GM23338 (cell line): ENCODE results near the gene DNAJC7. TPM values are rescaled to one million over a fixed set of nuclear protein-coding genes. Genes with fewer than 3 reads are reported as not detected.

Experiments
- ATAC-seq: fragments of 200-7000 bp; cut with Tn5 transposase; 3 replicates; pipeline ENCODE4 v1.9.1; 2020
- DNase-seq: peaks from one replicate; pipeline ENCODE4 v3.0.0-alpha.2; 2015; ENCODE audit warnings: low spot score
- H2AFZ ChIP-seq: fragments of 200-600 bp; sonication (generic); 2 replicates; pipeline ENCODE4 v1.8.0; 2016; ENCODE audit warnings: antibody characterized with exemption, mild to moderate bottlenecking, moderate library complexity
- H3F3A ChIP-seq: fragments of 200-600 bp; sonication (generic); replicated peaks from 2 replicates; pipeline ENCODE4 v1.8.0; 2017; ENCODE audit warnings: antibody characterized with exemption, mixed run types, low read depth
- H3K27ac ChIP-seq: fragments of 200-600 bp; sonication (generic); 2 replicates; pipeline ENCODE4 v1.6.1; 2016; ENCODE audit warnings: low read depth
- H3K27me3 ChIP-seq: fragments of 200-600 bp; sonication (generic); 2 replicates; pipeline ENCODE4 v1.8.0; 2016; ENCODE audit warnings: mild to moderate bottlenecking, mixed run types, moderate library complexity; ENCODE audit not compliant: insufficient read depth
- H3K36me3 ChIP-seq: fragments of 200-600 bp; sonication (generic); 2 replicates; pipeline ENCODE4 v1.8.0; 2016; ENCODE audit warnings: mild to moderate bottlenecking; ENCODE audit not compliant: insufficient read depth
- H3K4me1 ChIP-seq: fragments of 200-600 bp; sonication (generic); 2 replicates; pipeline ENCODE4 v1.8.0; 2016; ENCODE audit warnings: mild to moderate bottlenecking, moderate library complexity; ENCODE audit not compliant: insufficient read depth
- H3K4me2 ChIP-seq: fragments of 200-600 bp; sonication (generic); 2 replicates; pipeline ENCODE4 v1.7.1; 2017; ENCODE audit warnings: mixed run types
- H3K4me3 ChIP-seq: fragments of 200-600 bp; sonication (generic); 2 replicates; pipeline ENCODE4 v1.6.1; 2016; ENCODE audit warnings: mixed run types
- H3K79me2 ChIP-seq: fragments of 200-600 bp; sonication (generic); replicated peaks from 2 replicates; pipeline ENCODE4 v1.8.0; 2017; ENCODE audit warnings: mild to moderate bottlenecking; ENCODE audit not compliant: insufficient read depth
- H3K9me2 ChIP-seq: fragments of 200-600 bp; sonication (generic); 2 replicates; pipeline ENCODE4 v1.8.0; 2017; ENCODE audit not compliant: insufficient read depth
- H4K20me1 ChIP-seq: fragments of 200-600 bp; sonication (generic); replicated peaks from 2 replicates; pipeline ENCODE4 v1.8.0; 2017; ENCODE audit warnings: mild to moderate bottlenecking; ENCODE audit not compliant: insufficient read depth
- H3K27ac Mint-ChIP-seq: 2 replicates; pipeline ENCODE4 v1.8.0; 2020; ENCODE audit warnings: inconsistent platforms, mild to moderate bottlenecking, moderate library complexity, mixed read lengths
- H3K27me3 Mint-ChIP-seq: 3 replicates; pipeline ENCODE4 v1.8.0; 2022; ENCODE audit warnings: low read depth, mild to moderate bottlenecking, moderate library complexity, mixed read lengths, inconsistent platforms; ENCODE audit not compliant: insufficient read depth, poor library complexity
- H3K36me3 Mint-ChIP-seq: 3 replicates; pipeline ENCODE4 v1.8.0; 2021; ENCODE audit warnings: low read depth, mild to moderate bottlenecking, inconsistent platforms, moderate library complexity, mixed read lengths
- H3K4me1 Mint-ChIP-seq: 3 replicates; pipeline ENCODE4 v1.8.0; 2020; ENCODE audit warnings: mild to moderate bottlenecking, inconsistent platforms, mixed read lengths
- H3K4me3 Mint-ChIP-seq: 3 replicates; pipeline ENCODE4 v1.8.0; 2021; ENCODE audit warnings: moderate library complexity, mild to moderate bottlenecking, inconsistent platforms, mixed read lengths
- H3K9me3 Mint-ChIP-seq: 3 replicates; pipeline ENCODE4 v1.8.0; 2020; ENCODE audit warnings: moderate library complexity, mild to moderate bottlenecking, inconsistent platforms, mixed read lengths
- CREB1 ChIP-seq: fragments of 250-450 bp; sonication (Bioruptor Pico); IDR thresholded peaks from 2 replicates; pipeline ENCODE4 v1.5.0; 2020; ENCODE audit warnings: low read depth, mild to moderate bottlenecking, moderate library complexity
- ETS1 ChIP-seq: IDR thresholded peaks from 2 replicates; pipeline ENCODE4 v1.6.1; 2016; ENCODE audit warnings: antibody characterized with exemption
- EZH2 ChIP-seq: fragments of 200-600 bp; sonication (generic); IDR thresholded peaks from one replicate; pipeline ENCODE4 v1.8.0; 2017; ENCODE audit warnings: antibody characterized with exemption, mild to moderate bottlenecking, low read depth; ENCODE audit not compliant: unreplicated experiment
- EZH2phosphoT487 ChIP-seq: fragments of 200-600 bp; sonication (generic); IDR thresholded peaks from one replicate; pipeline ENCODE4 v1.8.1; 2018; ENCODE audit warnings: antibody characterized with exemption; ENCODE audit not compliant: unreplicated experiment
- JUNB ChIP-seq: IDR thresholded peaks from one replicate; pipeline ENCODE4 v1.6.1; 2016; ENCODE audit warnings: antibody characterized with exemption; ENCODE audit not compliant: unreplicated experiment
- NANOG ChIP-seq: IDR thresholded peaks from 2 replicates; pipeline ENCODE4 v1.6.1; 2016; ENCODE audit warnings: antibody characterized with exemption, borderline replicate concordance
- POLR2AphosphoS5 ChIP-seq: IDR thresholded peaks from 2 replicates; pipeline ENCODE4 v1.6.1; 2016; ENCODE audit warnings: antibody characterized with exemption, low read depth
- REST ChIP-seq: IDR thresholded peaks from one replicate; pipeline ENCODE4 v1.6.1; 2018; ENCODE audit warnings: antibody characterized with exemption; ENCODE audit not compliant: unreplicated experiment
- STAT1 ChIP-seq: IDR thresholded peaks from one replicate; pipeline ENCODE4 v1.6.1; 2016; ENCODE audit warnings: antibody characterized with exemption; ENCODE audit not compliant: unreplicated experiment
- ZNF114 ChIP-seq: fragments of 250-450 bp; sonication (Bioruptor Pico); IDR thresholded peaks from 2 replicates; pipeline ENCODE4 v1.5.0; 2020; ENCODE audit warnings: mild to moderate bottlenecking, moderate library complexity
- ZNF331 ChIP-seq: fragments of 250-450 bp; sonication (Bioruptor Pico); IDR thresholded peaks from 2 replicates; pipeline ENCODE4 v1.5.0; 2020; ENCODE audit warnings: low read depth, mild to moderate bottlenecking, moderate library complexity
- ZNF462 ChIP-seq: fragments of 250-450 bp; sonication (Bioruptor Pico); IDR thresholded peaks from 2 replicates; pipeline ENCODE4 v1.5.0; 2020; ENCODE audit warnings: mild to moderate bottlenecking, moderate library complexity
- polyA plus RNA-seq: library from polyadenylated mRNA; unstranded; fragments of >200 nt; fragmentation: Nextera tagmentation; extraction: Ambion mirVana; gene quantifications from 2 replicates; pipeline ENCODE4 v1.2.1, GENCODE V29; 2016
- total RNA-seq: library from RNA; depleted of rRNA; stranded (reverse); fragments of >200 nt; shearing (Covaris generic); gene quantifications from 2 replicates; pipeline ENCODE4 v1.2.3, GENCODE V29; 2014
- TF ChIP-seq, protein P1 (sequence below), 2 experiments: fragments of 200-600 bp in 1 of 2; sonication (generic) in 1 of 2; conservative IDR thresholded peaks; 2 replicates each; pipeline versions ENCODE4 v1.5.1 to v1.6.1; 2016 to 2017; ENCODE audit warnings: antibody characterized with exemption in 2 of 2, low read depth in 2 of 2, mild to moderate bottlenecking in 2 of 2, moderate library complexity in 1 of 2

The DNAJC7 gene
- total and polyA plus RNA-seq, 2 experiments from 2014 or later, result 139 to 141 TPM

DNA sequence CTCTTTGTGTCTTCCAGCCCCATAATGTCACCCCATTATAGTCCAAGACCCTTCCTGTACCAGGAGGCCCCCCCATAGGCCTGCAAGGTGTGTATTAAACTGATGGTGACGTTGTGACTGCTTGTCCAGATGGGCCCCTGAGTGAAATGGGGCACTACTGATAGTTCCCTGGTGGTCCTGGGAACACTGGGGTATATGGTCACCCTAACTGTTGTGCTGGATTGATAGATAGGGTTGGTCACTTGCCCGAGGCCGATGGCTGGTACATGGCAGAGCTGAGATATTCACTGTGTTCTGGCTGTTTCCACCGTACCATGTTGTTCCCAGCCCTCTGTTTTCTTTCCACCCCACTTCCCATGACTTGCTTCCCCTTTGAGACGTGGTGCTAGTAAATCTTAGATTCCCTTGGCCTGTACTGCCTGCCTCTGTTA lies 46.3 kb downstream of the DNAJC7 start:
- no peak for DNase-seq
- H3K27ac Mint-ChIP-seq, result no peak overlapping the region
- Histone ChIP-seq H3K4me3 (no peak overlapping the region), H3K36me3 (peaks cover 17% of the 10 kb centered on the region; the same call in 1 of the 2 replicates), H3K9me2 (no peaks in the 10 kb centered on the region), H3K4me1 (peaks cover 6% of the 10 kb centered on the region; the same call in 1 of the 2 replicates), H3K27ac (no peak overlapping the region), H3K4me2 (no peak overlapping the region), H3K79me2 (no peaks in the 10 kb centered on the region), H2AFZ (no peak overlapping the region), H3F3A (peaks cover 23% of the 10 kb centered on the region), H4K20me1 (peaks cover 7% of the 10 kb centered on the region), H3K27me3 (no peaks in the 10 kb centered on the region)
- peaks cover 6% of the 10 kb centered on the region for H3K4me1 Mint-ChIP-seq
- no peak overlapping the region for H3K4me3 Mint-ChIP-seq
- no peak for TF ChIP-seq EZH2
- TF ChIP-seq STAT1, result no peak
- TF ChIP-seq JUNB, result no peak
- TF ChIP-seq, protein P1, sequence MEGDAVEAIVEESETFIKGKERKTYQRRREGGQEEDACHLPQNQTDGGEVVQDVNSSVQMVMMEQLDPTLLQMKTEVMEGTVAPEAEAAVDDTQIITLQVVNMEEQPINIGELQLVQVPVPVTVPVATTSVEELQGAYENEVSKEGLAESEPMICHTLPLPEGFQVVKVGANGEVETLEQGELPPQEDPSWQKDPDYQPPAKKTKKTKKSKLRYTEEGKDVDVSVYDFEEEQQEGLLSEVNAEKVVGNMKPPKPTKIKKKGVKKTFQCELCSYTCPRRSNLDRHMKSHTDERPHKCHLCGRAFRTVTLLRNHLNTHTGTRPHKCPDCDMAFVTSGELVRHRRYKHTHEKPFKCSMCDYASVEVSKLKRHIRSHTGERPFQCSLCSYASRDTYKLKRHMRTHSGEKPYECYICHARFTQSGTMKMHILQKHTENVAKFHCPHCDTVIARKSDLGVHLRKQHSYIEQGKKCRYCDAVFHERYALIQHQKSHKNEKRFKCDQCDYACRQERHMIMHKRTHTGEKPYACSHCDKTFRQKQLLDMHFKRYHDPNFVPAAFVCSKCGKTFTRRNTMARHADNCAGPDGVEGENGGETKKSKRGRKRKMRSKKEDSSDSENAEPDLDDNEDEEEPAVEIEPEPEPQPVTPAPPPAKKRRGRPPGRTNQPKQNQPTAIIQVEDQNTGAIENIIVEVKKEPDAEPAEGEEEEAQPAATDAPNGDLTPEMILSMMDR (conservative IDR thresholded peaks at IDR 0.05; ENCODE audit: low read depth in 2 of 2), result no peak
- no peak for TF ChIP-seq ZNF331 (CRISPR knock-in tag)
- TF ChIP-seq NANOG, result no peak
- no peak for TF ChIP-seq EZH2phosphoT487
- TF ChIP-seq ETS1, result no peak
- no peak for TF ChIP-seq CREB1 (CRISPR knock-in tag)
- TF ChIP-seq POLR2AphosphoS5, result no peak; the same call in 1 of the 2 replicates
- no peak for TF ChIP-seq REST
- no peak for TF ChIP-seq ZNF114 (CRISPR knock-in tag)
- no peak for TF ChIP-seq ZNF462 (CRISPR knock-in tag)
- peaks cover 62% of the 10 kb centered on the region for H3K36me3 Mint-ChIP-seq
- no peaks in the 10 kb centered on the region for H3K9me3 Mint-ChIP-seq
- ATAC-seq, result no peak
- peaks cover 7% of the 10 kb centered on the region for H3K27me3 Mint-ChIP-seq
